Endothelial cell (in vitro differentiated cells): Measurements from ENCODE around the gene SLC12A8. TPM values are rescaled to one million over a fixed set of nuclear protein-coding genes. Genes with fewer than 3 reads are reported as not detected.

Source experiments
- DNase-seq: peaks from one replicate; pipeline ENCODE4 v3.0.0; 2021; ENCODE audit warnings: low spot score
- H3K27ac Mint-ChIP-seq: one replicate; pipeline ENCODE4 v1.8.0; 2021; ENCODE audit warnings: mixed read lengths, inconsistent platforms; ENCODE audit not compliant: unreplicated experiment
- H3K27me3 Mint-ChIP-seq: one replicate; pipeline ENCODE4 v1.8.0; 2021; ENCODE audit warnings: mild to moderate bottlenecking, moderate library complexity, mixed read lengths, inconsistent platforms; ENCODE audit not compliant: unreplicated experiment
- H3K36me3 Mint-ChIP-seq: one replicate; pipeline ENCODE4 v1.8.0; 2021; ENCODE audit warnings: mild to moderate bottlenecking, low read depth, mixed read lengths, inconsistent platforms; ENCODE audit not compliant: unreplicated experiment
- H3K4me1 Mint-ChIP-seq: one replicate; pipeline ENCODE4 v1.8.0; 2021; ENCODE audit warnings: mild to moderate bottlenecking, mixed read lengths, inconsistent platforms; ENCODE audit not compliant: unreplicated experiment
- H3K4me3 Mint-ChIP-seq: one replicate; pipeline ENCODE4 v1.8.0; 2021; ENCODE audit warnings: mild to moderate bottlenecking, mixed read lengths, inconsistent platforms; ENCODE audit not compliant: unreplicated experiment
- H3K9me3 Mint-ChIP-seq: one replicate; pipeline ENCODE4 v1.8.0; 2021; ENCODE audit warnings: mixed read lengths, inconsistent platforms; ENCODE audit not compliant: unreplicated experiment
- CTCF ChIP-seq: fragments of 200-600 bp; sonication (generic); IDR thresholded peaks from one replicate; pipeline ENCODE4 v1.5.0; 2021; ENCODE audit warnings: antibody characterized with exemption; ENCODE audit not compliant: unreplicated experiment
- total RNA-seq: library from RNA; stranded (reverse); fragmentation: NEBNext Ultra II Directional; extraction: Animal tissue kit (Norgen Biotek cat#: 25700); gene quantifications from one replicate; pipeline ENCODE4 v1.2.1, GENCODE V29; 2021; ENCODE audit not compliant: unreplicated experiment

The SLC12A8 gene
- total RNA-seq, 1 donor from 2014 or later, result 0.54 TPM

GRCh38 chr3:125147491-125147820 lies 65.1 kb downstream of the SLC12A8 start:
- Mint-ChIP-seq H3K9me3 (no peaks in the 10 kb centered on the region), H3K27me3 (peaks cover 4% of the 10 kb centered on the region), H3K27ac (no peak overlapping the region), H3K4me3 (no peak overlapping the region), H3K36me3 (no peaks in the 10 kb centered on the region), H3K4me1 (peaks cover 27% of the 10 kb centered on the region)
- no peak for TF ChIP-seq CTCF
- DNase-seq, result no peak

GRCh38 chr3:125146626-125147490 lies 65.7 kb downstream of the SLC12A8 start:
- no peak overlapping the region for H3K27ac Mint-ChIP-seq
- no peak for TF ChIP-seq CTCF
- H3K27me3 Mint-ChIP-seq, result peaks cover 4% of the 10 kb centered on the region
- no peaks in the 10 kb centered on the region for H3K9me3 Mint-ChIP-seq
- no peak overlapping the region for H3K4me3 Mint-ChIP-seq
- DNase-seq, result no peak
- H3K4me1 Mint-ChIP-seq, result peaks cover 30% of the 10 kb centered on the region
- no peaks in the 10 kb centered on the region for H3K36me3 Mint-ChIP-seq

GRCh38 chr3:125145751-125146475 lies 66.6 kb downstream of the SLC12A8 start:
- no peak for DNase-seq
- peaks cover 32% of the 10 kb centered on the region for H3K4me1 Mint-ChIP-seq
- H3K27ac Mint-ChIP-seq, result no peak overlapping the region
- H3K4me3 Mint-ChIP-seq, result no peak overlapping the region
- no peaks in the 10 kb centered on the region for H3K9me3 Mint-ChIP-seq
- peaks cover 4% of the 10 kb centered on the region for H3K27me3 Mint-ChIP-seq
- TF ChIP-seq CTCF, result no peak
- no peaks in the 10 kb centered on the region for H3K36me3 Mint-ChIP-seq

GRCh38 chr3:125144653-125145314 lies 67.8 kb downstream of the SLC12A8 start:
- H3K27me3 Mint-ChIP-seq, result peaks cover 6% of the 10 kb centered on the region
- H3K36me3 Mint-ChIP-seq, result no peaks in the 10 kb centered on the region
- no peak for DNase-seq
- H3K4me1 Mint-ChIP-seq, result peaks cover 39% of the 10 kb centered on the region
- TF ChIP-seq CTCF, result no peak
- no peaks in the 10 kb centered on the region for H3K9me3 Mint-ChIP-seq
- no peak overlapping the region for H3K4me3 Mint-ChIP-seq
- no peak overlapping the region for H3K27ac Mint-ChIP-seq
